Loucy (cell line): Measurements from ENCODE around the gene SNX3.

ENCODE experiments used
- H2AFZ ChIP-seq: fragments of 200-600 bp; sonication (generic); 2 replicates; pipeline ENCODE4 v1.6.0; 2016; ENCODE audit warnings: antibody characterized with exemption, mild to moderate bottlenecking, low read length, moderate library complexity
- H3F3A ChIP-seq: fragments of 200-600 bp; 2 replicates; pipeline ENCODE4 v1.6.0; 2016; ENCODE audit warnings: antibody characterized with exemption, low read depth, mild to moderate bottlenecking
- H3K27me3 ChIP-seq: fragments of 200-600 bp; sonication (generic); 2 replicates; pipeline ENCODE4 v1.6.1; 2014; ENCODE audit warnings: low read length, mild to moderate bottlenecking; ENCODE audit not compliant: insufficient read depth, poor library complexity, severe bottlenecking
- H3K36me3 ChIP-seq: fragments of 200-600 bp; sonication (generic); 2 replicates; pipeline ENCODE4 v1.6.1; 2016; ENCODE audit warnings: low read length; ENCODE audit not compliant: insufficient read depth
- H3K4me1 ChIP-seq: fragments of 200-600 bp; sonication (generic); 2 replicates; pipeline ENCODE4 v1.5.1; 2014; ENCODE audit warnings: low read length, mild to moderate bottlenecking; ENCODE audit not compliant: insufficient read depth, poor library complexity, severe bottlenecking
- H3K4me2 ChIP-seq: fragments of 200-600 bp; sonication (generic); 2 replicates; pipeline ENCODE4 v1.6.0; 2014; ENCODE audit warnings: antibody characterized with exemption, low read length, low read depth, mild to moderate bottlenecking; ENCODE audit not compliant: poor library complexity, severe bottlenecking
- H3K4me3 ChIP-seq: fragments of 200-600 bp; sonication (generic); 2 replicates; pipeline ENCODE4 v1.5.1; 2014; ENCODE audit warnings: low read length, mild to moderate bottlenecking, mixed read lengths; ENCODE audit not compliant: poor library complexity, severe bottlenecking
- H3K79me2 ChIP-seq: fragments of 200-600 bp; sonication (generic); 2 replicates; pipeline ENCODE4 v1.6.1; 2014; ENCODE audit warnings: low read length; ENCODE audit not compliant: insufficient read depth
- H3K9ac ChIP-seq: fragments of 200-600 bp; sonication (generic); 2 replicates; pipeline ENCODE4 v1.6.0; 2014; ENCODE audit warnings: mild to moderate bottlenecking, low read depth, low read length, moderate library complexity; ENCODE audit not compliant: poor library complexity, severe bottlenecking
- H3K9me2 ChIP-seq: fragments of 200-600 bp; sonication (generic); replicated peaks from 2 replicates; pipeline ENCODE4 v1.6.1; 2016; ENCODE audit warnings: low read depth, low read length, mixed read lengths
- H3K9me3 ChIP-seq: fragments of 200-600 bp; sonication (generic); 2 replicates; pipeline ENCODE4 v1.6.1; 2014; ENCODE audit warnings: mild to moderate bottlenecking, antibody characterized with exemption, low read length, low read depth; ENCODE audit not compliant: insufficient read depth
- H4K20me1 ChIP-seq: fragments of 200-600 bp; sonication (generic); 2 replicates; pipeline ENCODE4 v1.6.0; 2014; ENCODE audit warnings: antibody characterized with exemption, low read length, mild to moderate bottlenecking; ENCODE audit not compliant: insufficient read depth, poor library complexity, severe bottlenecking
- CTCF ChIP-seq: fragments of 200-600 bp; sonication (generic); conservative IDR thresholded peaks from 2 replicates; pipeline ENCODE4 v1.5.1; 2014; ENCODE audit warnings: mild to moderate bottlenecking, antibody characterized with exemption, low read length
- EZH2phosphoT487 ChIP-seq: fragments of 200-600 bp; IDR thresholded peaks from 2 replicates; pipeline ENCODE4 v1.6.1; 2018; ENCODE audit warnings: antibody characterized with exemption, mild to moderate bottlenecking, moderate library complexity, borderline replicate concordance

SNX3 gene

GRCh38 chr6:108253241-108253640 is 7.6 kb downstream of the SNX3 start:
- TF ChIP-seq EZH2phosphoT487, result no peak
- TF ChIP-seq CTCF, result no peak

GRCh38 chr6:108252055-108252454 is 8.8 kb downstream of the SNX3 start:
- H3F3A ChIP-seq, result no peaks in the 10 kb centered on the region
- no peak overlapping the region for H3K4me3 ChIP-seq
- H3K36me3 ChIP-seq, result no peaks in the 10 kb centered on the region
- H3K4me2 ChIP-seq, result peak overlapping the region; percentile 6
- H3K79me2 ChIP-seq, result peaks cover 92% of the 10 kb centered on the region
- H3K4me1 ChIP-seq, result peaks cover 65% of the 10 kb centered on the region
- no peak overlapping the region for H2AFZ ChIP-seq
- no peaks in the 10 kb centered on the region for H3K9me3 ChIP-seq
- no peak for TF ChIP-seq EZH2phosphoT487
- no peak for TF ChIP-seq CTCF
- H3K9me2 ChIP-seq, result no peaks in the 10 kb centered on the region
- no peaks in the 10 kb centered on the region for H3K27me3 ChIP-seq
- peaks cover 83% of the 10 kb centered on the region for H4K20me1 ChIP-seq
- no peak overlapping the region for H3K9ac ChIP-seq

More at GRCh38 chr6:108253241-108253640, 7.6 kb downstream of the SNX3 start:
- Histone ChIP-seq H3K9me2 (no peaks in the 10 kb centered on the region), H3F3A (no peaks in the 10 kb centered on the region), H3K36me3 (no peaks in the 10 kb centered on the region), H3K4me2 (peak overlapping the region; percentile 6), H3K9me3 (no peaks in the 10 kb centered on the region), H3K79me2 (peaks cover 98% of the 10 kb centered on the region), H3K27me3 (no peaks in the 10 kb centered on the region), H3K4me3 (no peak overlapping the region), H4K20me1 (peaks cover 83% of the 10 kb centered on the region), H3K4me1 (peaks cover 65% of the 10 kb centered on the region), H2AFZ (no peak overlapping the region), H3K9ac (no peak overlapping the region)

- H4K20me1 ChIP-seq, result peaks cover 81% of the 10 kb centered on the region
- H3K27me3 ChIP-seq, result no peaks in the 10 kb centered on the region
- H3F3A ChIP-seq, result no peaks in the 10 kb centered on the region
- TF ChIP-seq CTCF (no peak), EZH2phosphoT487 (no peak)
- no peaks in the 10 kb centered on the region for H3K9me3 ChIP-seq
- peaks cover 92% of the 10 kb centered on the region for H3K79me2 ChIP-seq
- peaks cover 63% of the 10 kb centered on the region for H3K4me1 ChIP-seq
- H3K4me3 ChIP-seq, result peak overlapping the region; percentile 36
- peak overlapping the region; percentile 52 for H3K4me2 ChIP-seq
- H2AFZ ChIP-seq, result no peak overlapping the region
- no peaks in the 10 kb centered on the region for H3K36me3 ChIP-seq
- H3K9ac ChIP-seq, result peak overlapping the region; percentile 11
- H3K9me2 ChIP-seq, result no peaks in the 10 kb centered on the region
Observed at GRCh38 chr6:108251252-108251651, 9.6 kb downstream of the SNX3 start.
